Fibroblast of villous mesenchyme (primary cell): Measurements from ENCODE around the gene RPS28. TPM values are rescaled to one million over a fixed set of nuclear protein-coding genes. Genes with fewer than 3 reads are reported as not detected.
A peak's percentile ranks its signal among the peaks of the same experiment; 100 is the strongest.

Source experiments
- DNase-seq: peaks from one replicate; pipeline ENCODE4 v3.0.0-alpha.2; 2010; ENCODE audit warnings: low read depth
- H3K4me3 ChIP-seq: 2 replicates; pipeline ENCODE4 v1.5.1; 2011; ENCODE audit warnings: low read depth, mild to moderate bottlenecking, low read length
- total RNA-seq: library from RNA; depleted of rRNA; stranded (reverse); fragments of >200 nt; gene quantifications from 2 replicates; pipeline ENCODE4 v1.2.3, GENCODE V29; 2012
- TF ChIP-seq, protein P1 (sequence below): IDR thresholded peaks from 2 replicates; pipeline ENCODE4 v1.5.1; 2012; ENCODE audit warnings: low read depth, mild to moderate bottlenecking, low read length; ENCODE audit not compliant: insufficient read depth

The RPS28 gene
- total RNA-seq, 1 donor: 86.4 TPM

- DNase-seq: peak; percentile 72
- H3K4me3 ChIP-seq: no peak overlapping the region
- TF ChIP-seq, protein P1, sequence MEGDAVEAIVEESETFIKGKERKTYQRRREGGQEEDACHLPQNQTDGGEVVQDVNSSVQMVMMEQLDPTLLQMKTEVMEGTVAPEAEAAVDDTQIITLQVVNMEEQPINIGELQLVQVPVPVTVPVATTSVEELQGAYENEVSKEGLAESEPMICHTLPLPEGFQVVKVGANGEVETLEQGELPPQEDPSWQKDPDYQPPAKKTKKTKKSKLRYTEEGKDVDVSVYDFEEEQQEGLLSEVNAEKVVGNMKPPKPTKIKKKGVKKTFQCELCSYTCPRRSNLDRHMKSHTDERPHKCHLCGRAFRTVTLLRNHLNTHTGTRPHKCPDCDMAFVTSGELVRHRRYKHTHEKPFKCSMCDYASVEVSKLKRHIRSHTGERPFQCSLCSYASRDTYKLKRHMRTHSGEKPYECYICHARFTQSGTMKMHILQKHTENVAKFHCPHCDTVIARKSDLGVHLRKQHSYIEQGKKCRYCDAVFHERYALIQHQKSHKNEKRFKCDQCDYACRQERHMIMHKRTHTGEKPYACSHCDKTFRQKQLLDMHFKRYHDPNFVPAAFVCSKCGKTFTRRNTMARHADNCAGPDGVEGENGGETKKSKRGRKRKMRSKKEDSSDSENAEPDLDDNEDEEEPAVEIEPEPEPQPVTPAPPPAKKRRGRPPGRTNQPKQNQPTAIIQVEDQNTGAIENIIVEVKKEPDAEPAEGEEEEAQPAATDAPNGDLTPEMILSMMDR: no peak
These were observed 13.4 kb downstream of the RPS28 start for GRCh38 chr19:8334458-8335342.

GRCh38 chr19:8335343-8336071 is 14.2 kb downstream of the RPS28 start:
- no peak for DNase-seq
- TF ChIP-seq, protein P1: no peak
- H3K4me3 ChIP-seq: no peak overlapping the region

DNA sequence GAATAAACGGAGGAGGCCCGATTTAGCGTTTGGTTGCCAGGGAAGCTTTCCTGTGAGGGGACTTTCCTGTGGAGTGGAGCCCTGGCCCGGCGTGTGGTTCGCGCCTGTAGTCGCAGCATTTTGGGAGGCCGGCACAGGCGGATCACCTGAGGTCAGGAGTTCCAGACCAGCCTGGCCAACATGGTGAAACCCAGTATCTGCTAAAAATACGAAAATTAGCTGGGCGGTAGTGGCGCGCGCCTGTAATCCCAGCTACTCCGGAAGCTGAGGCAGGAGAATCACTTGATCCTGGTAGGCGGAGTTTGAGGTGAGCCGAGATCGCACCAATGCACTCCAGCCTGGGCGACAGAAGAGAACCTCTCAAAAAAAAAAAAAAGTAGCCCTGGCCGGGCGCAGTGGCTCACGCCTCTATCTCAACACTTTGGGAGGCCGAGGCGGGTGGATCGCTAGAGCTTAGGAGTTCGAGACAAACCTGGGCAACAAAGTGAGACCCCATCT is 14.8 kb downstream of the RPS28 start:
- TF ChIP-seq, protein P1: no peak
- H3K4me3 ChIP-seq: no peak overlapping the region
- DNase-seq: no peak

DNA sequence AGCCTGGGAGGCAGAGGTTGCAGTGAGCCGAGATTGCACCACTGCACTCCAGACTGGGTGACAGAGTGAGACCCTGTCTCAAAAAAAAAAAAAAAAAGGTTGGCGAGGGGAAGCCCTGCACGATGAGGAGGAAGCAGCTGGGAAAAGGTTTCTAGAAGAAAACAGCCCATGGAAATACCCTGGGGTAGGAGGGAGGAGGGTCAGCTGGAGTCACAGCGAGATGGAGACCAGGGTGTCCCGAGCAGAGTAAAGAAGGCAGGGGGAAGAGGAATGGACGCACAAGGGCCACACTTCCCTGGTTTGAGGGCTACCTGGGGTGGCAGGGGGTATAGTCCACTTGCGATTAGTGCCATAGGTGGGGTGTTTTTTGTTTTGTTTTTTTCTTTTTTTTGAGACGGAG is 15.4 kb downstream of the RPS28 start:
- H3K4me3 ChIP-seq: no peak overlapping the region
- TF ChIP-seq, protein P1: no peak
- no peak for DNase-seq

GRCh38 chr19:8337728-8338127 is 16.4 kb downstream of the RPS28 start:
- no peak overlapping the region for H3K4me3 ChIP-seq
- DNase-seq: no peak
- TF ChIP-seq, protein P1: no peak

- DNase-seq: no peak
- TF ChIP-seq, protein P1: no peak
These were observed 17.5 kb downstream of the RPS28 start for GRCh38 chr19:8338835-8339234.

More at GRCh38 chr19:8338835-8339234, 17.5 kb downstream of the RPS28 start:
- no peak overlapping the region for H3K4me3 ChIP-seq
